ELR (cell line): Measurements from ENCODE around the gene ZDHHC18.
"Not testable (repeated sequence)": the region's sequence is repeated elsewhere in the genome, so short reads cannot be mapped to it uniquely, and the experiment has no call there.

Source experiments
- DNase-seq: peaks from one replicate; pipeline ENCODE4 v3.0.0-alpha.2; 2015; ENCODE audit warnings: low read depth

ZDHHC18 gene

GRCh38 chr1:26858891-26859640 lies 32.6 kb downstream of the ZDHHC18 start:
- DNase-seq: peak; percentile 42

- DNase-seq: peak; percentile 69
Measured at GRCh38 chr1:26861286-26861701, 34.8 kb downstream of the ZDHHC18 start.

GRCh38 chr1:26861889-26862378 lies 35.4 kb downstream of the ZDHHC18 start:
- DNase-seq: no peak

- DNase-seq: peak; percentile 45
Measured at GRCh38 chr1:26862781-26863684, 36.5 kb downstream of the ZDHHC18 start, which contains the start of gene SFN. Gene SFN, plus strand, starts transcription at chr1:26863149. Its CDS starts 64 bp downstream, at chr1:26863213.

GRCh38 chr1:26863685-26864077 lies 37.2 kb downstream of the ZDHHC18 start:
- no peak for DNase-seq

- DNase-seq: peak; percentile 98
Measured at GRCh38 chr1:26864610-26865480, 38.4 kb downstream of the ZDHHC18 start.

GRCh38 chr1:26873097-26873496 lies 46.6 kb downstream of the ZDHHC18 start:
- not testable (repeated sequence) for DNase-seq

- DNase-seq: no peak
Measured at GRCh38 chr1:26874896-26875295, 48.4 kb downstream of the ZDHHC18 start.

GRCh38 chr1:26877326-26877725 lies 50.8 kb downstream of the ZDHHC18 start:
- DNase-seq: no peak

- DNase-seq: no peak
Measured at GRCh38 chr1:26879793-26880192, 53.3 kb downstream of the ZDHHC18 start.

GRCh38 chr1:26881611-26882010 lies 55.1 kb downstream of the ZDHHC18 start:
- not testable (repeated sequence) for DNase-seq

- no peak for DNase-seq
Measured at GRCh38 chr1:26882696-26883463, 56.4 kb downstream of the ZDHHC18 start.

GRCh38 chr1:26887125-26887524 lies 60.6 kb downstream of the ZDHHC18 start:
- peak; percentile 69 for DNase-seq

- DNase-seq: no peak
Measured at GRCh38 chr1:26888231-26888630, 61.7 kb downstream of the ZDHHC18 start.

- peak; percentile 79 for DNase-seq
Measured at GRCh38 chr1:26889551-26890466, 63.3 kb downstream of the ZDHHC18 start, which contains the start of gene GPN2. Gene GPN2, minus strand, starts transcription at chr1:26890283. Its CDS starts 187 bp downstream, at chr1:26890096.

GRCh38 chr1:26890467-26890796 lies 63.9 kb downstream of the ZDHHC18 start:
- DNase-seq: no peak

GRCh38 chr1:26894263-26894662 lies 67.8 kb downstream of the ZDHHC18 start:
- DNase-seq: no peak

GRCh38 chr1:26897351-26897750 lies 70.9 kb downstream of the ZDHHC18 start:
- DNase-seq: no peak

GRCh38 chr1:26900001-26900814 lies 73.7 kb downstream of the ZDHHC18 start, which contains the start of gene GPATCH3:
Gene GPATCH3, minus strand, starts transcription at chr1:26900467. Its CDS starts 25 bp downstream, at chr1:26900442.
- peak; percentile 94 for DNase-seq
